T47D (cell line): Measurements from ENCODE around the gene HBP1.
"Not testable (repeated sequence)": the region's sequence is repeated elsewhere in the genome, so short reads cannot be mapped to it uniquely, and the experiment has no call there.

Source experiments
- DNase-seq, 2 experiments: peaks; one replicate each; pipeline versions ENCODE4 v3.0.0 to v3.0.0-alpha.2; 2011 to 2012; ENCODE audit warnings: low read depth in 1 of 2, low spot score in 1 of 2
- JUND ChIP-seq: IDR thresholded peaks from 2 replicates; pipeline ENCODE4 v1.6.1; 2012; ENCODE audit warnings: low read depth
- in situ Hi-C: cut with HindIII; loops from 2 replicates; pipeline ENCODE4 v1.10.0; 2016; ENCODE audit warnings: low sequenced_read_pairs, low pct_unique_long_range_greater_than_20kb

Gene HBP1

GRCh38 chr7:107147464-107148393, 21.1 kb upstream of the HBP1 start:
- TF ChIP-seq JUND, result no peak
- DNase-seq, result peak in 1 of 2 experiments; percentile 37
- in situ Hi-C loops, result no loop called here

GRCh38 chr7:107148721-107149120, 20.1 kb upstream of the HBP1 start:
- TF ChIP-seq JUND, result no peak
- in situ Hi-C loops, result no loop called here
- no peak for DNase-seq

- in situ Hi-C loops, result no loop called here
- no peak for DNase-seq
- no peak for TF ChIP-seq JUND
Observed at GRCh38 chr7:107149863-107150262, 18.9 kb upstream of the HBP1 start.

- no peak for TF ChIP-seq JUND
- in situ Hi-C loops, result no loop called here
- peak in 1 of 2 experiments; percentile 62 for DNase-seq
Observed at GRCh38 chr7:107150375-107151073, 18.3 kb upstream of the HBP1 start.

- in situ Hi-C loops, result no loop called here
- TF ChIP-seq JUND, result no peak
- no peak for DNase-seq
Observed at GRCh38 chr7:107151538-107151937, 17.3 kb upstream of the HBP1 start.

GRCh38 chr7:107152011-107152410, 16.8 kb upstream of the HBP1 start:
- TF ChIP-seq JUND, result no peak
- DNase-seq, result no peak
- in situ Hi-C loops, result no loop called here

- in situ Hi-C loops, result no loop called here
- DNase-seq, result no peak
- no peak for TF ChIP-seq JUND
Observed at GRCh38 chr7:107154826-107155225, 14.0 kb upstream of the HBP1 start.

GRCh38 chr7:107155726-107156125, 13.1 kb upstream of the HBP1 start:
- in situ Hi-C loops, DNase-seq: not testable (repeated sequence)

- in situ Hi-C loops, result no loop called here
- TF ChIP-seq JUND, result no peak
Observed at GRCh38 chr7:107157091-107157490, 11.7 kb upstream of the HBP1 start.

GRCh38 chr7:107158028-107158427, 10.8 kb upstream of the HBP1 start:
- in situ Hi-C loops, result no loop called here
- no peak for TF ChIP-seq JUND
- no peak for DNase-seq

More at GRCh38 chr7:107157091-107157490, 11.7 kb upstream of the HBP1 start:
- no peak for DNase-seq

- in situ Hi-C loops, result no loop called here
- no peak for DNase-seq
- TF ChIP-seq JUND, result no peak
Observed at GRCh38 chr7:107160389-107160788, 8.4 kb upstream of the HBP1 start.

- in situ Hi-C loops, result no loop called here
- DNase-seq, result no peak
- TF ChIP-seq JUND, result no peak
Observed at GRCh38 chr7:107161415-107161814, 7.4 kb upstream of the HBP1 start.

GRCh38 chr7:107162475-107162874, 6.3 kb upstream of the HBP1 start:
- no peak for DNase-seq
- in situ Hi-C loops, result no loop called here
- no peak for TF ChIP-seq JUND

GRCh38 chr7:107164092-107164491, 4.7 kb upstream of the HBP1 start:
- DNase-seq, result no peak
- TF ChIP-seq JUND, result no peak
- in situ Hi-C loops, result no loop called here
